Subcutaneous adipose tissue (tissue), 4 donors: ENCODE results near the gene GATA2. TPM values are rescaled to one million over a fixed set of nuclear protein-coding genes. Genes with fewer than 3 reads are reported as not detected.

Experiments
- total RNA-seq, 4 donors: library from RNA; depleted of rRNA; stranded (reverse); fragments of >200 nt; gene quantifications; one replicate each; pipeline ENCODE4 v1.1.0, GENCODE V29; 2016
- TF ChIP-seq, protein P1 (sequence below): fragments of 450-650 bp; IDR thresholded peaks from one replicate; pipeline ENCODE4 v1.5.1; 2016; ENCODE audit warnings: low read depth, mild to moderate bottlenecking, control low read depth, antibody characterized with exemption, moderate library complexity

Gene GATA2
- total RNA-seq, 4 donors from 2014 or later: 2.4 to 26.6 (median 11.0) TPM

DNA sequence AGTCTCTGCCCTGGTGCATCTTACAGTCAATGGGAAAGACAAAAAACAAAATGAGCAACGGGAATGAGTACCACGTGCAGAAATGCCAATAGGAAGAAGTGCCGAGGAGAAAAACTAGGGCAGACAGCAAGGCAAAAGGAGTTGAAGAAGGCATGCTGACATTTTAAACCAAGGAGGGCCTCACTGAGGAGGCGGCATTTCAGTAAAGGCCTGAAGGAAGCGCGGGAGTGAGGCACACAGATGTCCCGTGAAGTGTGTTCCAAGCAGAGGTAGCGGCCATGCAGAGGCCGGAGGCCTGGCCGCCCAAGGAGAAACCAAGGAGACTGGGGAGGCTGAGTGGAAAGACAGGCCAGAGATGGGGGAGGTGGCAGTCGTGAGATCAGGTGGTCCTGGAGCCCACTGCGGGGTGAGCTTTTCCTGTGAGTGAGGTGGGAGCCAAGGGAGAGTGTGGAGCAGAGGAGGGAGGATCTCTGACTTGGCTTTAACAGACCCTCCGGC lies 61.1 kb downstream of the GATA2 start:
- TF ChIP-seq, protein P1, sequence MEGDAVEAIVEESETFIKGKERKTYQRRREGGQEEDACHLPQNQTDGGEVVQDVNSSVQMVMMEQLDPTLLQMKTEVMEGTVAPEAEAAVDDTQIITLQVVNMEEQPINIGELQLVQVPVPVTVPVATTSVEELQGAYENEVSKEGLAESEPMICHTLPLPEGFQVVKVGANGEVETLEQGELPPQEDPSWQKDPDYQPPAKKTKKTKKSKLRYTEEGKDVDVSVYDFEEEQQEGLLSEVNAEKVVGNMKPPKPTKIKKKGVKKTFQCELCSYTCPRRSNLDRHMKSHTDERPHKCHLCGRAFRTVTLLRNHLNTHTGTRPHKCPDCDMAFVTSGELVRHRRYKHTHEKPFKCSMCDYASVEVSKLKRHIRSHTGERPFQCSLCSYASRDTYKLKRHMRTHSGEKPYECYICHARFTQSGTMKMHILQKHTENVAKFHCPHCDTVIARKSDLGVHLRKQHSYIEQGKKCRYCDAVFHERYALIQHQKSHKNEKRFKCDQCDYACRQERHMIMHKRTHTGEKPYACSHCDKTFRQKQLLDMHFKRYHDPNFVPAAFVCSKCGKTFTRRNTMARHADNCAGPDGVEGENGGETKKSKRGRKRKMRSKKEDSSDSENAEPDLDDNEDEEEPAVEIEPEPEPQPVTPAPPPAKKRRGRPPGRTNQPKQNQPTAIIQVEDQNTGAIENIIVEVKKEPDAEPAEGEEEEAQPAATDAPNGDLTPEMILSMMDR: no peak

DNA sequence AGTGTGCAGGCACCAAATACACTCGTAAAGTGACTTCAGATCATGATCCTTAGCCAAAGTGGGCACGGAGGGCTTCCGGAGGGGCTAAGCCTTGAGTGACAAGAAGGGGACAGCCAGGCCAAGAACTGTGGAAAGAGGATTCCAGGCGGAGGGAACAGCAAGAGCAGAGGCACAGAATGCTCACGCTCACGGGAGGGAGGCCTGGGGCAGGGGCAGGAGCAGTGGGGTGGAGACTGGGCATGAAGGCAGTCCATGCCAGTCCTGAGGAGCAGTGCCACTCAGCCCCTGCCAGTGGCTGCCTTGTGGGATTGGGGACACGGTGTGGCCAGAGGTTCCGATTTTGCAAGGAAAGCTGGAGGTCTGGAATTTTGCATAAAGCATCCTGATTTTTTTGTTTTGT lies 62.3 kb downstream of the GATA2 start:
- TF ChIP-seq, protein P1: no peak

DNA sequence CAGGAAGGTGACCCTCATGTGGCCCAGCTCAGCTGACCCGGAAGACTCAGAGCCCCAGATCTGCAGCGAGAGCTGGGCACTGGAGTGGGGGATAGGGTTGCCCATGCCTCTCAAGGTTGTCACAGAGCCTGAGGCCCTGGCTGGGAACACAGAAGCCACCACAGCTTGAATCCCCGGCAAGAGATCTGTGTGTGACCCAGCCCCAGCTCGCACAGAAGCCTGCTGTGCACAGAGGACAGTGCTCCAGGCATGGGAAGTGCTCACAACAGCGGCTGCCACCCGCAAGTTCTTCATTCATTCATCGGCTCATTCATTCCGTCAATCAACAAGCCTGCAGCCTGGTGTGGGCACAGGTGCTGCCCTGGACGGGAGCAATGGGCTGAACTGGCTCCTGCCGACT lies 62.7 kb downstream of the GATA2 start:
- TF ChIP-seq, protein P1: no peak

DNA sequence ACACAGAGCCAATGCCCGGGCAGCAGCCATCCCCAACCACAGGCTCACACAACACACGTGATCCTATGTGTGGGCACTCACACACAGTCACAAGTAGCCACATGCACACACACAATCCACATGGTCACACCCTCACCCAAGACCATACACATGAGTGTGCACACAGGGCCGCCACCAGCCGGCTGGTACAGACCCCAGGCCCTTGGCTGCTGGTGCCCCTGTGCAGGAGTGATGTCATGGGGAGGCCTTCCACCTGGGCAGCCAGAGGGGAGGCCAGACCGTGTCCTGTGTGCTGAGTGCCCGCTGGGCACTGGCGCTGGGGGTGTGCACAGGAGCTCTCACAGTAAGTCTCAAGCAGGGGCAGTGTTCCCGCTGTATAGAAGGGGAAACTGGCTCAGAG lies 63.2 kb downstream of the GATA2 start:
- TF ChIP-seq, protein P1: no peak

Other genes starting within 250 kb of the GATA2 start
- not detected for gene DNAJB8, start 26.3 kb downstream of the GATA2 start, total RNA-seq
- 100 to 1,000 TPM; 179 to 268 (median 193) TPM for gene RPN1, start 157.6 kb upstream of the GATA2 start, total RNA-seq
- gene RAB7A, start 233.0 kb upstream of the GATA2 start, total RNA-seq: 100 to 1,000 TPM in 3 of 4 donors, 10 to 100 TPM in 1; 91.6 to 210 (median 126) TPM